Activated CD4-positive, alpha-beta T cell treated with anti-CD3 and anti-CD28 coated beads, Interleukin-2, amount 50 U/mL, for 24 hours (primary cell): ENCODE measurements around the gene KRT80.

ENCODE experiments used
- DNase-seq, 2 donors: peaks; one replicate each; pipeline ENCODE4 v3.0.0-alpha.2; 2020; ENCODE audit warnings: low read depth in 1 of 2, low spot score in 1 of 2

Gene KRT80

GRCh38 chr12:52199294-52199919 is 7.6 kb upstream of the KRT80 start:
- DNase-seq, result no peak

GRCh38 chr12:52198454-52199215 is 6.8 kb upstream of the KRT80 start:
- no peak for DNase-seq

GRCh38 chr12:52197371-52198231 is 5.8 kb upstream of the KRT80 start:
- DNase-seq, result no peak

GRCh38 chr12:52195065-52195730 is 3.4 kb upstream of the KRT80 start:
- DNase-seq, result no peak

- no peak for DNase-seq
Observed at GRCh38 chr12:52193991-52194390, 2.2 kb upstream of the KRT80 start.

- no peak for DNase-seq
Observed at GRCh38 chr12:52193532-52193931, 1.7 kb upstream of the KRT80 start.

GRCh38 chr12:52190860-52191729 is 719 bp downstream of the KRT80 start:
- DNase-seq, result no peak

GRCh38 chr12:52189376-52190174 is 2.2 kb downstream of the KRT80 start:
- no peak for DNase-seq

- no peak for DNase-seq
Observed at GRCh38 chr12:52188658-52189057, 3.2 kb downstream of the KRT80 start.

GRCh38 chr12:52187640-52188039 is 4.2 kb downstream of the KRT80 start:
- DNase-seq, result no peak

- DNase-seq, result no peak
Observed at GRCh38 chr12:52187206-52187605, 4.6 kb downstream of the KRT80 start.

GRCh38 chr12:52186118-52186840 is 5.5 kb downstream of the KRT80 start:
- DNase-seq, result no peak

GRCh38 chr12:52185400-52185967 is 6.3 kb downstream of the KRT80 start:
- no peak for DNase-seq

GRCh38 chr12:52184813-52185212 is 7.0 kb downstream of the KRT80 start:
- no peak for DNase-seq

GRCh38 chr12:52183971-52184370 is 7.8 kb downstream of the KRT80 start:
- DNase-seq, result no peak

GRCh38 chr12:52183544-52183910 is 8.3 kb downstream of the KRT80 start:
- no peak for DNase-seq

- no peak for DNase-seq
Observed at GRCh38 chr12:52182898-52183543, 8.8 kb downstream of the KRT80 start.

GRCh38 chr12:52182384-52182783 is 9.4 kb downstream of the KRT80 start:
- DNase-seq, result no peak
